SH-SY5Y (cell line): ENCODE data around the gene DRD2.

Experiments
- GATA2 ChIP-seq: IDR thresholded peaks from 2 replicates; pipeline ENCODE4 v1.6.1; 2011; ENCODE audit warnings: mild to moderate bottlenecking, low read depth, low read length
- GATA3 ChIP-seq: IDR thresholded peaks from 2 replicates; pipeline ENCODE4 v1.6.1; 2011; ENCODE audit warnings: low read depth, mild to moderate bottlenecking, low read length, moderate library complexity

- TF ChIP-seq GATA3 (no peak), GATA2 (no peak)
Measured at GRCh38 chr11:113444502-113445123, 30.6 kb downstream of the DRD2 start.
